Neuronal stem cell (in vitro differentiated cells): Measurements from ENCODE around the gene SDHB.

Source experiments
- DNase-seq: peaks from one replicate; pipeline ENCODE4 v3.0.0-alpha.2; 2013; ENCODE audit warnings: low spot score
- H2AFZ ChIP-seq: one replicate; pipeline ENCODE4 v1.6.1; 2013; ENCODE audit warnings: mild to moderate bottlenecking, low read length, inconsistent platforms
- H2AK5ac ChIP-seq: 2 replicates; pipeline ENCODE4 v1.6.1; 2013; ENCODE audit warnings: low read depth, mild to moderate bottlenecking, inconsistent platforms, low read length, moderate library complexity, mixed read lengths
- H2BK120ac ChIP-seq: 2 replicates; pipeline ENCODE4 v1.6.1; 2013; ENCODE audit warnings: low read depth, mild to moderate bottlenecking, inconsistent platforms, low read length, moderate library complexity, mixed read lengths
- H2BK12ac ChIP-seq: one replicate; pipeline ENCODE4 v1.6.1; 2013; ENCODE audit warnings: low read length, inconsistent platforms
- H2BK15ac ChIP-seq: 2 replicates; pipeline ENCODE4 v1.6.1; 2013; ENCODE audit warnings: mild to moderate bottlenecking, low read length, inconsistent platforms, mixed read lengths
- H2BK5ac ChIP-seq: one replicate; pipeline ENCODE4 v1.6.1; 2013; ENCODE audit warnings: inconsistent platforms, mild to moderate bottlenecking, low read length, moderate library complexity
- H3K14ac ChIP-seq: one replicate; pipeline ENCODE4 v1.6.1; 2013; ENCODE audit warnings: low read length, inconsistent platforms
- H3K18ac ChIP-seq: 2 replicates; pipeline ENCODE4 v1.6.1; 2013; ENCODE audit warnings: low read length, inconsistent platforms
- H3K23ac ChIP-seq: 2 replicates; pipeline ENCODE4 v1.6.1; 2013; ENCODE audit warnings: low read depth, mild to moderate bottlenecking, mixed read lengths, low read length, inconsistent platforms; ENCODE audit not compliant: poor library complexity
- H3K27ac ChIP-seq: replicated peaks from 3 replicates; pipeline ENCODE4 v1.5.1; 2013; ENCODE audit warnings: low read length, inconsistent platforms
- H3K27me3 ChIP-seq, 3 experiments: 2 replicates each; pipeline ENCODE4 v1.6.1; 2013; ENCODE audit warnings: low read length in 3 of 3, mild to moderate bottlenecking in 2 of 3, inconsistent platforms in 1 of 3, low read depth in 1 of 3, mixed read lengths in 1 of 3, moderate library complexity in 1 of 3; ENCODE audit not compliant: control insufficient read depth in 3 of 3, insufficient read depth in 3 of 3
- H3K36me3 ChIP-seq, 2 donors: replicated peaks in 1 of 2; 2 replicates each; pipeline ENCODE4 v1.6.1; 2013; ENCODE audit warnings: low read length in 2 of 2; ENCODE audit not compliant: control insufficient read depth in 2 of 2, insufficient read depth in 2 of 2
- H3K4ac ChIP-seq: 2 replicates; pipeline ENCODE4 v1.6.1; 2013; ENCODE audit warnings: inconsistent platforms, mild to moderate bottlenecking, low read length, moderate library complexity
- H3K4me1 ChIP-seq, 2 donors: 1 replicate in 1 of 2; 2 replicates in 1 of 2; pipeline ENCODE4 v1.6.1; 2013; ENCODE audit warnings: low read length in 2 of 2, low read depth in 1 of 2; ENCODE audit not compliant: control insufficient read depth in 2 of 2, insufficient read depth in 1 of 2
- H3K4me2 ChIP-seq: one replicate; pipeline ENCODE4 v1.6.1; 2013; ENCODE audit warnings: mild to moderate bottlenecking, low read length, inconsistent platforms; ENCODE audit not compliant: insufficient read depth, poor library complexity, severe bottlenecking
- H3K4me3 ChIP-seq, 2 donors: 2 replicates each; pipeline ENCODE4 v1.5.1; 2013; ENCODE audit warnings: low read length in 2 of 2, mild to moderate bottlenecking in 2 of 2, inconsistent platforms in 1 of 2, moderate library complexity in 1 of 2
- H3K79me1 ChIP-seq: one replicate; pipeline ENCODE4 v1.6.1; 2013; ENCODE audit warnings: low read depth, mild to moderate bottlenecking, inconsistent platforms, low read length, moderate library complexity
- H3K9ac ChIP-seq: one replicate; pipeline ENCODE4 v1.6.1; 2013; ENCODE audit warnings: mild to moderate bottlenecking, low read depth, low read length, inconsistent platforms; ENCODE audit not compliant: poor library complexity
- H3K9me3 ChIP-seq, 2 donors: replicated peaks in 1 of 2; 2 replicates each; pipeline versions ENCODE3 to v1.6.1; 2013; ENCODE audit warnings: low read length in 2 of 2, mild to moderate bottlenecking in 2 of 2, inconsistent platforms in 1 of 2, low read depth in 1 of 2, mixed read lengths in 1 of 2, moderate library complexity in 1 of 2; ENCODE audit not compliant: control insufficient read depth in 2 of 2, insufficient read depth in 1 of 2
- H4K8ac ChIP-seq: one replicate; pipeline ENCODE4 v1.6.1; 2013; ENCODE audit warnings: low read depth, mild to moderate bottlenecking, inconsistent platforms, low read length, moderate library complexity
- H4K91ac ChIP-seq: one replicate; pipeline ENCODE4 v1.6.1; 2013; ENCODE audit warnings: low read length, low read depth, mild to moderate bottlenecking, inconsistent platforms; ENCODE audit not compliant: poor library complexity
- WGBS, 2 donors: extraction: QIAGEN DNeasy Blood & Tissue Kit; methylation state at CpG; one replicate each; pipeline ENCODE4 v1.1.7; 2013; ENCODE audit warnings: missing lambda C conversion rate in 2 of 2, mixed read lengths in 1 of 2; ENCODE audit not compliant: insufficient read length in 2 of 2, insufficient replicate concordance in 1 of 2; ENCODE audit errors: extremely low coverage in 2 of 2; 5-methylcytosine and 5-hydroxymethylcytosine counted together

Gene SDHB

GRCh38 chr1:17012775-17013490, 40.9 kb downstream of the SDHB start:
- Histone ChIP-seq H4K8ac (no peak overlapping the region), H3K4me3 (no peak overlapping the region), H3K23ac (no peak overlapping the region), H3K36me3 (peaks cover 0 to 4% of the 10 kb centered on the region in 2 donors), H2BK5ac (no peak overlapping the region), H3K4me2 (no peak overlapping the region), H2BK12ac (no peak overlapping the region), H3K27me3 (peaks cover 0 to 3% (median 2%) of the 10 kb centered on the region in 3 experiments), H2BK15ac (no peak overlapping the region), H3K27ac (no peak overlapping the region), H3K9ac (no peak overlapping the region), H3K4ac (no peak overlapping the region), H3K4me1 (peaks cover 16 to 22% of the 10 kb centered on the region in 2 donors), H3K9me3 (no peaks in the 10 kb centered on the region), H3K14ac (no peak overlapping the region), H2BK120ac (no peak overlapping the region), H3K18ac (no peak overlapping the region), H4K91ac (no peak overlapping the region), H2AK5ac (no peak overlapping the region), H2AFZ (peak overlapping the region; percentile 93), H3K79me1 (no peaks in the 10 kb centered on the region)
- no peak for DNase-seq
- WGBS, 2 donors = no CpG with 5 or more reads among the region's 9 CpGs

GRCh38 chr1:17011439-17012307, 42.2 kb downstream of the SDHB start, which contains the start of gene ATP13A2:
ATP13A2 (minus strand) TSS chr1:17011928; CDS start chr1:17011738, 190 bp downstream.
- Histone ChIP-seq H3K27ac (no peak within 1 kb of the TSS), H2AK5ac (peak within 1 kb of the TSS; percentile 8), H3K23ac (peak within 1 kb of the TSS; percentile 74), H2BK15ac (peak within 1 kb of the TSS; percentile 20), H3K9me3 (no peaks in the 10 kb centered on the region), H3K18ac (peak within 1 kb of the TSS; percentile 86), H2BK5ac (no peak within 1 kb of the TSS), H2BK12ac (no peak within 1 kb of the TSS), H2AFZ (peak within 1 kb of the TSS; percentile 93), H3K4ac (no peak within 1 kb of the TSS), H3K9ac (peak within 1 kb of the TSS; percentile 81), H3K4me1 (peaks cover 16 to 22% of the 10 kb centered on the region in 2 donors), H3K36me3 (no peaks in the 10 kb centered on the region), H3K14ac (peak within 1 kb of the TSS; percentile 87), H4K8ac (no peak within 1 kb of the TSS), H4K91ac (no peak within 1 kb of the TSS), H3K79me1 (no peaks in the 10 kb centered on the region), H3K27me3 (peaks cover 0 to 3% (median 2%) of the 10 kb centered on the region in 3 experiments), H3K4me2 (peak within 1 kb of the TSS; percentile 84), H3K4me3 (peak within 1 kb of the TSS; percentile 72 to 92), H2BK120ac (no peak within 1 kb of the TSS)
- DNase-seq = peak; percentile 78
- no CpG with 5 or more reads among the region's 94 CpGs for whole genome bisulfite sequencing, 2 donors

- no peak for DNase-seq
- peak overlapping the region; percentile 84 for H3K4me2 ChIP-seq
Measured at GRCh38 chr1:17011092-17011438, 42.8 kb downstream of the SDHB start.

GRCh38 chr1:17009706-17010105, 44.1 kb downstream of the SDHB start:
- Histone ChIP-seq H3K4me3 (no peak overlapping the region), H2BK12ac (no peak overlapping the region), H3K79me1 (no peaks in the 10 kb centered on the region), H3K36me3 (peaks cover 2 to 8% of the 10 kb centered on the region in 2 donors), H3K23ac (no peak overlapping the region), H3K27me3 (peaks cover 0 to 3% (median 2%) of the 10 kb centered on the region in 3 experiments), H3K9ac (no peak overlapping the region), H4K91ac (no peak overlapping the region), H2BK5ac (no peak overlapping the region), H3K4me2 (no peak overlapping the region), H3K27ac (no peak overlapping the region), H2BK120ac (no peak overlapping the region), H3K4me1 (peaks cover 11 to 18% of the 10 kb centered on the region in 2 donors), H2BK15ac (no peak overlapping the region), H2AFZ (no peak overlapping the region), H2AK5ac (no peak overlapping the region), H3K18ac (no peak overlapping the region), H3K4ac (no peak overlapping the region), H4K8ac (no peak overlapping the region), H3K14ac (no peak overlapping the region), H3K9me3 (no peaks in the 10 kb centered on the region)
- no peak for DNase-seq
- WGBS, 2 donors = no CpG with 5 or more reads among the region's 4 CpGs

More at GRCh38 chr1:17011092-17011438, 42.8 kb downstream of the SDHB start:
- Histone ChIP-seq H3K4me1 (peaks cover 13 to 20% of the 10 kb centered on the region in 2 donors), H3K14ac (peak overlapping the region; percentile 87), H2AK5ac (peak overlapping the region; percentile 8), H2BK15ac (peak overlapping the region; percentile 20), H2BK5ac (no peak overlapping the region), H3K4ac (no peak overlapping the region), H3K9me3 (no peaks in the 10 kb centered on the region), H3K27ac (no peak overlapping the region), H2AFZ (peak overlapping the region; percentile 93), H3K79me1 (no peaks in the 10 kb centered on the region), H3K4me3 (peak overlapping the region; percentile 72 to 92), H3K18ac (peak overlapping the region; percentile 86), H3K27me3 (peaks cover 0 to 3% (median 2%) of the 10 kb centered on the region in 3 experiments), H2BK120ac (no peak overlapping the region), H3K36me3 (no peaks in the 10 kb centered on the region), H3K23ac (peak overlapping the region; percentile 74), H4K8ac (no peak overlapping the region), H4K91ac (no peak overlapping the region), H2BK12ac (no peak overlapping the region), H3K9ac (peak overlapping the region; percentile 77)
- WGBS, 2 donors = no CpG with 5 or more reads among the region's 15 CpGs
